ENCODE results near the gene HNRNPA1.
"Not testable (repeated sequence)": the region's sequence is repeated elsewhere in the genome, so short reads cannot be mapped to it uniquely, and the experiment has no call there.

Gene HNRNPA1

DNA sequence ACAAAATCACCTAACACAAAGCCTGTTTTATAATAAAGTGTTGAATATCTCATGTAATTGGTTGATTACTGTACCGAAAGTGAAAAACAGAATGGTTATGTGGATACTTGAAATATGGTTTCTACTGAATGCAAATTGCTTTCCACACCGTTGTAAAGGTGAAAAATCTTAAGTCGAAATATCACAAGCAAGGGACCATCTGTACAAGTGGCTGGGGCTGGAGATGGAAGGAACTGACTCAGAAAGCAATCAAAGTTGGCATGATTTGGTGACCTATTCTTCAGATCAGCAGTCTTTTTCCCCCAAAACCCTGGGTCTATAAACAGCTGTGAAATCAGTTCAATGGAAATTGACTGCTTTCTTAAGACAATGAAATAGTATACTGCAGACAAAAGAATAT, 4.2 kb upstream of the HNRNPA1 start:
- no peak for DNase-seq

DNA sequence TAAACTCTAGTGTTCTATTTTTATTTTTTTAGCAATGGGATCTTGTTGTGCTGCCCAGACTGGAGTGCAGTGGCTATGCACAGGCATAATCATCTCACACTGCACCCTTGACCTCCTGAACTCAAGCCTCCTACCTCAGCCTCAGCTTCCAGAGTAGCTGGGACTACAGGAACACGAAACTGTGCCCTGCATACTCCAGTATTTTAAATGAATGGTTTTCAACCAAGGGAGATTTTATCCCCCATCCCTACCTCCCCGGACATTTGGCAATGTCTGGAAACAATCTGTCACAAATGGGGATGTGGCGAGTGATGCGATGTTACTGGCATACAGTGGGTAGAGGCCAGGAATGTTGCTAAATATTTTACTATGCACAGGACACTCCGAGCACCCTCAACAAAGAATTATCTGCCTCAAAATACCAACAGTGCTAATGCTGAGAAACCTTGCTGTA, 2.7 kb upstream of the HNRNPA1 start:
- DNase-seq, result peak; percentile 51 to 66 (median 53)

- no peak for DNase-seq
Observed at GRCh38 chr12:54279227-54279631, 1.3 kb upstream of the HNRNPA1 start.

GRCh38 chr12:54279632-54280467, 676 bp upstream of the HNRNPA1 start, which contains the start of gene CBX5:
Gene CBX5 (minus strand): TSS chr12:54280122. CDS start chr12:54257650, 22,472 bp downstream.
- DNase-seq, result peak; percentile 98 to 100 (median 100)

- DNase-seq, result not testable (repeated sequence)
Observed at GRCh38 chr12:54281261-54281638, 724 bp downstream of the HNRNPA1 start.

DNA sequence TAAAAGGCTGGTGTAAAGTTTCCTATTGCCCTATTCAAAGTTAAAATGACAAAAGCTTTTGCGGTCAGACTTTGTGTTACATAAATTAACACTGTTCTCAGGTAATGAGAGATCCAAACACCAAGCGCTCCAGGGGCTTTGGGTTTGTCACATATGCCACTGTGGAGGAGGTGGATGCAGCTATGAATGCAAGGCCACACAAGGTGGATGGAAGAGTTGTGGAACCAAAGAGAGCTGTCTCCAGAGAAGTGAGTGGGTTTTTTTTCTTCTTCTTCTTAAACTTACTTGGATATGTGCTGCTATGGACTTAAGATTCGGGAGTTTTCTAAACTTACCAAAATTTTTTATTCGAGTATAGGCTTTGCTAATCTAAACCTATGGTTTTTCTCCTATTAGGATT, 1.2 kb downstream of the HNRNPA1 start:
- not testable (repeated sequence) for DNase-seq

DNA sequence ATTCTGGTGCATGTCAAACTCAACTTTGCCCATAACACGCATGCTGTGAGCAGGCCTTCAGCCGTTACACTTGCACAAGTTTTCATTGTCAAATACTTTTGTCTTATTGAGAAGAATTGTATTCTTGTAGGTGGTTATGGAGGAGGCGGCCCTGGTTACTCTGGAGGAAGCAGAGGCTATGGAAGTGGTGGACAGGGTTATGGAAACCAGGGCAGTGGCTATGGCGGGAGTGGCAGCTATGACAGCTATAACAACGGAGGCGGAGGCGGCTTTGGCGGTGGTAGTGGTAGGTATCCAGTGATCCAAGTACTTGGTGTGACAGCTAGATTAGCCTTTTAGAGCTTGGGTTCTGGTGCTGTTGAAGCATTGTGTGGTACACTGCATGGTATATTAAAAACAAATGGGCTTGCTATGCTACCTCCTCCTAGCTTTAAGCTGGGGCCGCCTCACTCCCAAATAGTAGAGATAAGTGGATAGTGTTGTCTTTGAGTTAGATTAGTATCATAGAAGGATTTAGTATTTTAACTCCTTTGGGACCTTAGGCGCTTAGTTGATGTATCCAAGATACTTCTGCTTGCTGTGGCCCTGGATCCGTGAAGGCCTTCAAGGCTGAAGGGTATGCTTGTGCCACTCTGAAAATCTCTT, 2.5 kb downstream of the HNRNPA1 start:
- peak in 1 of 4 experiments; percentile 39 for DNase-seq

GRCh38 chr12:54284070-54284780, 3.7 kb downstream of the HNRNPA1 start:
- DNase-seq, result not testable (repeated sequence)

- DNase-seq, result no peak
Observed at GRCh38 chr12:54285150-54286041, 4.9 kb downstream of the HNRNPA1 start.

DNA sequence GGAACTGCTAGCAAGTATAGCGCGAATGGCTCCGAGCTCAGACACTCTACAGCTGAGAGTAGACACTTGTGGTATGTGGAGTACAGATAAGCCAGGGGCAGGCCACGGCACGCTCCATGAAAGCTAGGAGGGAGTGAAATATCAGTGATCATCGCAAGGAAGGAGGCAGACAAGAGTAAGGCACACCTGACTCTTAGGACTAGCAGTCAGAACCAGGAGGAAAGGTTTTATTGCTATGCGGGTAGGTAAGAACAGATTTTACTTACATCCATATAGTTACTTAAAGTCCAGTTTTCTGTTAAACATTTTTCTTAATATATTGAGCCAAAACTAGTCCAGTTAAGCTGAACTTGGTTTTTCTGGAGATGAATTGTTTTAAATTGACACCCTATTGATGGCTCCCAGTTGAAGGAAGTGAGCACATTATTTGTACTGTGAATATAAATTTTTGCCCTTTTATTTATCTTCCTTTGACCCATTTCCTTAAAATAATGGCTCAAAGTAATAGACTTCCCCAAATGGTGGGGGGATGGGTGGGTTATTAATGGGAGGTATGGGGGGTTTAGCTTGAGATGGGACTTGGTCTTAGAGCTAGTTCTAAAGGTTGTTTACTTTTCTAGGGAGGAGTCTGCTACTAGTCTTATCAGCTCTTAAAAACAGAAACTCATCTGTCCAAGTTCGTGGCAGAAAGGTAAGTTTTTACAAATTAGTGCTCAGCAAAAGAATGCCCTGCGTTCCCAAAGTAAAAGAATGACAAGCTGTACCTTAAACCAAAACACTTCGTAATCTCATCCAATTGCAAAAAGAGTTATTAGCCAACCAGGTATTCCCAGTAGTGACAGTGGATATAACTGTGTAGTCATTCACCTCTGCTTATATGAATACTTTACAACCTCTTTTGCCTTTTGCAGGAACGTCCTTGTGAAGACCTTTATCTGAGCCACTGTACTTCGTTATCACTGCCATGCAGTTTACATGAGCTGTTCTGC, 5.8 kb downstream of the HNRNPA1 start:
- no peak for DNase-seq

GRCh38 chr12:54287261-54288157, 7.0 kb downstream of the HNRNPA1 start:
- DNase-seq, result no peak

GRCh38 chr12:54292083-54292930, 11.8 kb downstream of the HNRNPA1 start:
- no peak for DNase-seq

GRCh38 chr12:54292931-54293241, 12.4 kb downstream of the HNRNPA1 start:
- DNase-seq, result no peak

- peak; percentile 79 to 86 (median 82) for DNase-seq
Observed at GRCh38 chr12:54294152-54294952, 13.8 kb downstream of the HNRNPA1 start.

- DNase-seq, result no peak
Observed at GRCh38 chr12:54294953-54295566, 14.5 kb downstream of the HNRNPA1 start.

- peak in 2 of 4 experiments; percentile 23 to 28 for DNase-seq
Observed at GRCh38 chr12:54296393-54297099, 16.0 kb downstream of the HNRNPA1 start.

DNA sequence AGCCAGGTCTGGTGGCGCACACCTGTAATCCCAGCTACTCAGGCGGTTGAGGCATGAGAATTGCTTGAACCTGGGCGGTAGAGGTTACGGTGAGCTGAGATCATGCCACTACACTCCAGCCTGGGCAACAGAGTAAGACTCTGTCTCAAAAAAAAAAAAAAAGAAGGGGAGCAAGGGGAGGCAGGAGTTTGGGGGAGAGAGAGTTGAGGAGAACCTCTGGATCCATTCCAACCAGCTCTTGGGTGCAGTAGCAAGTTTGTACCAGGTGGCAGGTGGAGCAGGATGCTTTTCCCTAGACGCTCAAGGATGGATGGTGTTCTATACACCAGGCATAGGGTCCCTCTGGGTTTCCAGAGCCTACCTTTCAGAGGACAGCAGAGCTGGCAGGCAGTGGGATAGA, 18.4 kb downstream of the HNRNPA1 start:
- DNase-seq, result no peak

Data from suppressor macrophage (primary cell).